OCI-LY1 (cell line): ENCODE results near the gene VLDLR.

Experiments
- H2AFZ ChIP-seq: fragments of 200-600 bp; sonication (generic), shearing (Covaris generic); 2 replicates; pipeline ENCODE4 v1.6.0; 2014; ENCODE audit warnings: antibody characterized with exemption, mild to moderate bottlenecking, low read length
- H3F3A ChIP-seq: fragments of 200-600 bp; sonication (generic), shearing (Covaris generic); 2 replicates; pipeline ENCODE4 v1.6.0; 2014; ENCODE audit warnings: mild to moderate bottlenecking, antibody characterized with exemption, low read length, moderate library complexity; ENCODE audit not compliant: insufficient read depth
- H3K27ac ChIP-seq: fragments of 200-600 bp; sonication (generic); 2 replicates; pipeline ENCODE4 v1.5.1; 2014; ENCODE audit warnings: low read length, mixed run types, mild to moderate bottlenecking, low read depth; ENCODE audit not compliant: poor library complexity, severe bottlenecking
- H3K27me3 ChIP-seq: fragments of 200-600 bp; sonication (generic); 2 replicates; pipeline ENCODE4 v1.6.0; 2014; ENCODE audit warnings: antibody characterized with exemption, mild to moderate bottlenecking, low read length, moderate library complexity; ENCODE audit not compliant: insufficient read depth
- H3K36me3 ChIP-seq: fragments of 200-600 bp; sonication (generic); 2 replicates; pipeline ENCODE4 v1.6.1; 2014; ENCODE audit warnings: mild to moderate bottlenecking, antibody characterized with exemption, low read length, moderate library complexity, mixed read lengths; ENCODE audit not compliant: insufficient read depth
- H3K4me1 ChIP-seq: fragments of 200-600 bp; sonication (generic); 2 replicates; pipeline ENCODE4 v1.5.1; 2014; ENCODE audit warnings: mild to moderate bottlenecking, low read length, moderate library complexity; ENCODE audit not compliant: insufficient read depth, severe bottlenecking
- H3K4me2 ChIP-seq: fragments of 200-600 bp; sonication (generic), shearing (Covaris generic); 2 replicates; pipeline ENCODE4 v1.6.1; 2014; ENCODE audit warnings: low read length
- H3K4me3 ChIP-seq: fragments of 200-600 bp; sonication (generic); 2 replicates; pipeline ENCODE4 v1.5.1; 2014; ENCODE audit warnings: low read length, low read depth, mild to moderate bottlenecking, mixed read lengths; ENCODE audit not compliant: poor library complexity, severe bottlenecking
- H3K79me2 ChIP-seq: fragments of 200-600 bp; shearing (Covaris generic); 2 replicates; pipeline ENCODE4 v1.6.1; 2016; ENCODE audit warnings: mixed run types, low read length, mixed read lengths; ENCODE audit not compliant: insufficient read depth
- H3K9ac ChIP-seq: fragments of 200-600 bp; sonication (generic), shearing (Covaris generic); 2 replicates; pipeline ENCODE4 v1.6.1; 2014; ENCODE audit warnings: mild to moderate bottlenecking, low read length, mixed read lengths
- H3K9me2 ChIP-seq: fragments of 200-600 bp; sonication (generic), shearing (Covaris generic); 2 replicates; pipeline ENCODE4 v1.6.1; 2014; ENCODE audit warnings: low read depth, mild to moderate bottlenecking, low read length, mixed read lengths
- H3K9me3 ChIP-seq: fragments of 200-600 bp; shearing (Covaris generic); 2 replicates; pipeline ENCODE4 v1.6.1; 2014; ENCODE audit warnings: low read length, mixed read lengths
- H4K20me1 ChIP-seq: fragments of 200-600 bp; sonication (generic), shearing (Covaris generic); 2 replicates; pipeline ENCODE4 v1.6.0; 2016; ENCODE audit warnings: mild to moderate bottlenecking, low read length; ENCODE audit not compliant: insufficient read depth
- CTCF ChIP-seq: fragments of 200-600 bp; sonication (generic), shearing (Covaris generic); IDR thresholded peaks from 2 replicates; pipeline ENCODE4 v1.5.1; 2017; ENCODE audit warnings: mild to moderate bottlenecking, antibody characterized with exemption, low read length, moderate library complexity, mixed read lengths
- EZH2 ChIP-seq: fragments of 200-600 bp; sonication (generic), shearing (Covaris generic); IDR thresholded peaks from 2 replicates; pipeline ENCODE4 v1.8.0; 2017; ENCODE audit warnings: borderline replicate concordance, mixed run types, mild to moderate bottlenecking, antibody characterized with exemption, low read length, moderate library complexity, mixed read lengths

VLDLR gene

DNA sequence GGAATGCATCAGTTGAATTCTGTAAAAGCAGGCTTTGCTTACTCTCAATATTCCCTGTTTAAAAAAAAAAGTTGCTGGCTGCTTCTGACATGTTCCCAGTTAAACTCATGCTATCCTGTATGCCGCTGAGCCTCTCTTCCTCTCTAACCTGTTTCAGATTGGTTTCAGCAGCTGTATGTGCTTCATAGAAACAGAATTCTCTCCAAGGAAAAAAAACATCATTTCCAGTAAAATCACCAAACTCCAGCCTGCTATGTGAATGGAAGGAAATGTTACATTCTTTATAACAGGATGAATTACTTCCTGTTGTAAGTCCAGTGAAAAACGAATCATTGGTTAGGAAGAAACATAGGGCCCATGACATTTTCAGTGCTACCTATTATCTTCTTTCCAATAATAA lies 70.0 kb downstream of the VLDLR start:
- no peaks in the 10 kb centered on the region for H3F3A ChIP-seq
- no peak overlapping the region for H3K27ac ChIP-seq
- no peaks in the 10 kb centered on the region for H3K79me2 ChIP-seq
- no peaks in the 10 kb centered on the region for H3K9me2 ChIP-seq
- H3K9me3 ChIP-seq = no peaks in the 10 kb centered on the region
- no peaks in the 10 kb centered on the region for H3K36me3 ChIP-seq
- H3K4me2 ChIP-seq = no peak overlapping the region
- H3K4me1 ChIP-seq = peaks cover 5% of the 10 kb centered on the region
- no peaks in the 10 kb centered on the region for H3K27me3 ChIP-seq
- H3K4me3 ChIP-seq = no peak overlapping the region
- no peaks in the 10 kb centered on the region for H4K20me1 ChIP-seq
- no peak overlapping the region for H3K9ac ChIP-seq
- no peak overlapping the region for H2AFZ ChIP-seq
- TF ChIP-seq EZH2 = no peak
- TF ChIP-seq CTCF = no peak

DNA sequence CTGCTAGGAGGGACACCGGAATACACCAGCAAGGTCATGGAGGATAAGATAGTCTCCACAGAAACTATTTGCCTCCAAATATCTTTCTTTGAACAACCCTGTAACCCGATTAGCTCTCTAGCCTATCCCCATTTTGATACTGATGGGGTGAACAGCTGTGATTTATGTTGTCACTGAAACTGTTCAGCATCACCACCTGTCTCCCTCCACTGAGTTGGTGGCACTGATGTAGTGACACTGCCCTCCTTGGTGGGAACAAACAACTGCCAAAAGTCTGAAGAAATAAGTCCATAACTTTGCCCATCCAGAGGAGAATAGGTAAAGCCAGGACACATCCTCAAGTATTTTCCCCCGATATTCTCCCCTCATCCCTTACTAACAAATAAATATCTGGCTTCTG lies 71.5 kb downstream of the VLDLR start:
- TF ChIP-seq EZH2 (no peak), CTCF (peak; percentile 9; the same call in 1 of the 2 replicates)
- Histone ChIP-seq H2AFZ (no peak overlapping the region), H3K9me3 (no peaks in the 10 kb centered on the region), H3K79me2 (no peaks in the 10 kb centered on the region), H3K27me3 (no peaks in the 10 kb centered on the region), H3K36me3 (no peaks in the 10 kb centered on the region), H3F3A (no peaks in the 10 kb centered on the region), H3K4me3 (no peak overlapping the region), H3K9me2 (no peaks in the 10 kb centered on the region), H3K27ac (no peak overlapping the region), H3K4me1 (peaks cover 5% of the 10 kb centered on the region), H4K20me1 (no peaks in the 10 kb centered on the region), H3K4me2 (no peak overlapping the region), H3K9ac (no peak overlapping the region)

GRCh38 chr9:2697492-2697891 lies 75.9 kb downstream of the VLDLR start:
- Histone ChIP-seq H3K4me2 (no peak overlapping the region), H2AFZ (no peak overlapping the region), H3K27ac (no peak overlapping the region), H3K9ac (no peak overlapping the region), H4K20me1 (no peaks in the 10 kb centered on the region), H3K27me3 (no peaks in the 10 kb centered on the region), H3K9me3 (no peaks in the 10 kb centered on the region), H3F3A (no peaks in the 10 kb centered on the region), H3K4me3 (no peak overlapping the region), H3K79me2 (no peaks in the 10 kb centered on the region), H3K36me3 (no peaks in the 10 kb centered on the region), H3K9me2 (no peaks in the 10 kb centered on the region), H3K4me1 (peaks cover 5% of the 10 kb centered on the region)
- no peak for TF ChIP-seq EZH2
- TF ChIP-seq CTCF = no peak
